ENCODE results near the gene PUM2.

PUM2 gene

DNA sequence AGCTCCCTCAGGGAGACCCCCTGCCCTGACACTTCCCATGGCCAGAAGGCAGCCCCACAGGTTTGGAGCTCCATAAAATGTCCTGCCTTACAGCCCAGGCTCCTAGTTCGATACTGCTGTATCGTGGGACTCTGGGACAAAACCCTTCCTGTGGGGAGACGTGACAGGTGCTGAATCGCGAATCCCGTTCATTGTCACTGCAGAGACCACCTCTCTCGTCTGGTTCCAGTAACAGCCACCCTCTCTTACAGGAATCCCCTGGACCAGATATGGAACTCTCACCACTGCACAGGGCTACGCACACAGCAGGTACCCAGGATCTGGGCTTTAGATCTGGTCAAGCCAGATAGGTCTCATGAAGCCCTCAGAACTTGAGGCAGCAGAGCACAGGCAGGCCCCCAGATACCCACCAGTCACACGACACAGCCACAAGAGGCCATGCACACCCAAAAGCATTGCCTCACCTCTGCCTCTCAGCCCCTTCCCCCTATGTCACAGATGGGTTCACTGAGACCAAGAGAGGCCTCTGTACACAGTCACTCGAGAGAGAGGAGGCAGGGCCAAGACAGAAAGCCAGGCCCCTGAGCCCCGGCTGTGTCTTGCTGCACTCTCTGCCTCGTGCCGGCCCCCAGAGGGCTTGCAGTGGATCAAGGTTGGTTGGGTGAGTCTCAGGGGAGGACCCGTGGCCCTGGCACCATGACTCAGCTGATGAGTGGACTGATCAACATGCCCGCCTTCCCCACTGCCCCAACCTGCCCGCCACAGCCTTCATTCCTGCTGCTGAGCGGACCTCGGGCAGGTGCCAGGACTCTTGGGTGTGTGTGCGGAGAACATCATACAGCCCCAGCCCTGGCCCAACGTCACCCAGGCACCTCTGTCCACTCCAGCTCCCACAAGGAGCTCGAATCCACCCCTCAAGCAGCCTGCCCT, 133.3 kb downstream of the PUM2 start:
- peak; percentile 56 for DNase-seq (ENCODE audit: low read depth)

DNA sequence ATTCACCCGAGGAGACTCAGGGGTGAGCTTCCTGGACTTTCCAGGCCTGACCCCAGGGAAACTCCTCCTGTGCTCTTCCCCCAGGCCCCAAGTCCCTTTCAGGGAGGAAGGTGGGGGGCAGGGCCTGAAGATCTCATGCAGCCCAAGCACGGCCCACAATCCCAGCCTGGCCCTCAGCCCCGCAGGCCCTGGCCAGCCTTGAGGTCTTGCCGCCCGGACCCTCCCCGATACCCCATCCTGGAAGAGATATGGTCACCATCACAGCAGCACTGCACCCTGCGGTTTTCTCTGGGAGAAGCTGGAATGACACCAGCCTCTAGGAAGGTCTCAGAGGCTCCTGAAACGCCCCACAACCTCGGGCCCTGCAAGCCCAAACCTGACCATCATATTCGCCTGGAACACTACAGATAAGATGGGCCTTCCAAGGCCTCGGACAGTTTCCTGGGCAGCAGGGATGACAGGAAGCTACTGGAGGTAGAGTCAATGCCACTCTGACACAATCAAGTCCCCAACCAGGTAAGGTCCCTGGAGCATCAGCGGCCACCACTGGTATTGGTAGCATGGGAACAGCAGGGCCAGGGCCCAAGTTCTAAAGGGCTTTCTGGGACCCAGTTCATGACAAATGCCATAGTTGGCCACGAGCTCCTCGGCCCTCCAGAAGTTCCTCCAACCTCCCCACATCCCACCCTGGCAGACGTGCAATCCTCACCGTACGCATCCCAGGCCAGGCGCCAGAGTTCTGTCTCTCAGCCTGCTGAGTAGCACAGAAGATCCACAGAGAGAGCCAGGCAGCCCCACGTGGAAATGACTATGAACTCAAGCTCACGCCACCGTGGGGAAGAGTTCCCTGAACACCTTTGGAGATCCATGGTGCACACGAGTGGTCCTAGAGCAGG, 134.3 kb downstream of the PUM2 start:
- DNase-seq (ENCODE audit: low read depth), result no peak

DNA sequence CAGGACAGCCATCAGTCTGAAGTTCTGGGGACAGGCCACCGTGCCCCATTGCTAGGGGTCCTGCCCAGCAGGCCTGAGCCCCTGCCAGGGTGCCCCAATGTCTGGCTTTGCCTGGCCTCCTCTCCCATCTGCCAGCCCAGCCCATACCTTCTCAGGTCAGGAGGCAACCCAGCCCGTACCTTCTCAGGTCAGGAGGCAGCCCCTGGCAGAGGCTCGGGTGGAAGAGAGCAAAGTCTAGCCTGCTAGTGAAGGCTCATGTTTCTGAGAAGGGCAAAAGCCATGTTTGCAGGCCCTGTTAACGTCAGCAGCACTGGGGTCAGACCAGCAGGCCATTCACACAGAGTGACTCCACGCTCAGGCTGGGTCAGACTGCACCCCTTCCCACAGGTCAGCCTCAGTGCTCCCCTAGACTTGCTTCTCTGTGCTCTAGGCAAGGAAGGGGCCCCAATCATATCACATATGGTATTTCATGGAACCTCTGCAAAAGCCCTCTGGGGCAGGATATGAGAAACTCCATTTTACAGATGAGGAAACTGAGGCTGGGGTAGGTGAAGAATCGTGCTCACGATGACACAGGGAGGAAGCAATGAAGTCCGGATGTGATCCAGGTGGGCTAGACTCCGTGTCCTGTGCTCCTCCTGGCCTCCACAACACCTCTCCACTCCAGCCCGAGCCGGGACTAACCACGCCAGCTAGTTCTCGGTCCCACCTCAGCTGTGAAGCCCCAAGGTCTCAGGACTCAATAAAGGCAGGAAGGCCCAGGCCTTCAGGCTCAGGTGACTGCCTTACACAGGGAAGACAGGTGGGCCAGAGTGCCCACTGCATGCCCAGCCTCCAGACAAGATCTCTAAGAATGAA, 135.2 kb downstream of the PUM2 start:
- no peak for DNase-seq (ENCODE audit: low read depth)

DNA sequence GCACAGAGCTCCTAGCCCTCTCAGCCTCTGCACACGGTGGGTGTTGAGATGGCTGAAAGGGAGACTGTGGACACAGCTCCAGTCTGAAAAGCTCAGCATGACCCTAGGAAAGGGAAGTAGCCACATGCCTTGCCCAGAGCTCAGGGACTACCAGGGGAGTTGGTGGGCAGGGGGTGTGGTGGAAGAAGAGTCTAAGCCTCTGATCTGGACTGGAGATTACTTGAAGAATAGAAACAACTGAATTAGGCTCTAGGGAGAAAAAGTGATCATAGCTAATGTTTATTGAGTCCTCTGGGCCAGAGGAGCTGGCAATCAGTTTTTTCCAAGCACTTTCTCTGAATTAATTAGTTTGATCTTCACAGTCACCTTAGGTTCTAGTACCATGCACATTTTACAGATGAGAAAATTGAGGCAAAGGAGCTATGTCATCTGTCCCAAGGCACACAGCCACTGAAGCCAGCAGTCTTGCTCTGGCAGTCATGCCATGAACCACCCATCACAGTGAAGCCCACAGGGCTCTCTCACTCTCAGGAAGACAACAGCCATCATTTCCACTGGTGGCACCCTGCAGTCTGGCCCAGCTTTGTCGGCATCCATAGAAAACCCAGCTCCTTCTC, 136.0 kb downstream of the PUM2 start:
- DNase-seq (ENCODE audit: low read depth), result no peak

DNA sequence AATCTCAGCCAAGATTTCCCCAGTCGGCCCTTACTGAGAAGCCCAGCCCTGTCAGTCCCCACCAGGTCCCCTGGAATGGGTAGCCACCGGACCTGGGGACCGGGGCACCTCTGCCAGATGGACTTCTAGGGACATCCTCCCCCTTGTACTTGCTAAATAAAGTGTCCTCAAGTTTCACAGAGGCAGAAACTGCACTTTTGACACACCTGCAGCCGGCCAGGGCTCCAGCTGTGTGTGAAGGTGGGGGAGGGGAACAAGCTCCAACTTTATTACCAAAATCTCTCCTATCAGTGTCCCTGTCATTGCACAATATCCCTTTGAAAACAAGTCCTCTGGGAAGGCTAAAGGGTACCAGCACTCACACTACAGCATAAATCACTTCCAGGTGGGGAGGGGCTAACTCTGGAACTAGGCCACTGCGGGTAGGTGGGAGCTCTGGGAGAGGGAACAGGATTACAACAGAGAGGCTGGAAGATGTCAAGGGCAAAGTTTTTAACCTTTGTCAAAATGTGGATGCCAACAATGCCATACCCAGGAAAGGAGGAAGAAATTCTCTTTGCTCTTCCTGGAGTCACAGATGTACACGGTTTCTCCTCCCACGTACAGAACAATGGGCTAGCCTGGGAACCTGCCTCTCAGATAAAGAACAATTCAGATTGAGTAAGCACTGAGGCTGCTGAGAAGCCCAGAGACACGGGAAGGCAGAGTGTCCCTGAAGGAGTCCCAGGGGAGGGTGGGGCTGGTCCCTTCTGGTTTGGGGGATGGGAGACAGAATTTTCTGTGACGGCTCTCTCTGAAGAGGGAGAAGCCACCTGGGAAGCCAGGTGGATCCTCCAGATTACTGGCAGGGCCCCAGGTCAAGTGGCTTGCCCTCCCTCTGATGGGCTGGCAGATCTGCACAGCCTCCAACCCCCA, 136.7 kb downstream of the PUM2 start:
- no peak for DNase-seq (ENCODE audit: low read depth)

DNA sequence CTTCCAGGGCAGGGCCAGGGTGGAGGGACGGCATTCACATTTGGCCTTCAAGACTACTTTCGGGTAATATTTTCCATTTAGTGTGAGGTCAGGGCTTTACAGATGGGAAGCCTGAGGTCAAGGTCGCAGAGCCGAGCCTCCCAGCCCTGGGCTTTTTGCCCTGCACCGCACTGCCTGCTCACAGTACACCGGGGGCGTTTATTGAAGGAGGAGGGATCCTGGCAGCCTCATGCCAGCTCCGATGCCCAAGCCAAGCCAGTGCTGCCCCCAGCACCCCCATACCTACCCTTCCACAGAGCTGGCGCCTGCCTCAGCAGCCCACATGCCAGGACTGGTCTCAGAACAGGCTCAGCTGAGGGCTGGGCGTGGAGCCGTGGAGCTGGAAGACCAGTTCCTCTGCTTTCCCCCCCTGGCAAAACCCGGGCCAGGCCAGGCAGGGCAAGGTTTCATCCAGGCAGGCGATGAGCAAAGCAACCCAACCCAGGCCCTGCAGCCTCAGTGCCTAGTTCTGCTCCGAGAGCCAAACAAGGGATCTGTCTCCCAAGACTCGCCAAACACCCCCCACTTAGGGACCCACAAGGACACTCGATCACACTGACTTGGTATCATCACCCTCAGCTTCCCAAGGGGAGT, 137.7 kb downstream of the PUM2 start:
- DNase-seq (ENCODE audit: low read depth), result no peak

DNA sequence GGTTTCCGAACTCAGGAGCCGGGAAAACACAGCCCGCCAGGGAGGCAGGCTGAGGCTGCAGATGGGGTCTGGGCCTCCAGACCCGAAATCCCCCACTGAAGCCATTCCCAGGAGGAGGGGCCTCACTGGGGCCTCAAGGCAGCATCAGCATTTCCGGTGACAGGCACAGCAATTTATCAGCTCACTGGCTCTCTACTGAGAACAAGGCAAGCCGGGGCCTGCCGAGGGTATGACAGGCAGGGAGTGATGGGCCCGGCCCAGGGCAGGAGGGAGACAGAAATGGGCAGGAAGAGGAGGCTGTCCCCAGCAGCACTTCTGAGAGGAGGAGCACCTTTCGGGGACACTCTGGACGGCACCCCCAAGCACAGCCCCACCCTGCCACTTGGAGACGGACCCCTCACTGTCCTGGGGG, 138.2 kb downstream of the PUM2 start:
- no peak for DNase-seq (ENCODE audit: low read depth)

DNA sequence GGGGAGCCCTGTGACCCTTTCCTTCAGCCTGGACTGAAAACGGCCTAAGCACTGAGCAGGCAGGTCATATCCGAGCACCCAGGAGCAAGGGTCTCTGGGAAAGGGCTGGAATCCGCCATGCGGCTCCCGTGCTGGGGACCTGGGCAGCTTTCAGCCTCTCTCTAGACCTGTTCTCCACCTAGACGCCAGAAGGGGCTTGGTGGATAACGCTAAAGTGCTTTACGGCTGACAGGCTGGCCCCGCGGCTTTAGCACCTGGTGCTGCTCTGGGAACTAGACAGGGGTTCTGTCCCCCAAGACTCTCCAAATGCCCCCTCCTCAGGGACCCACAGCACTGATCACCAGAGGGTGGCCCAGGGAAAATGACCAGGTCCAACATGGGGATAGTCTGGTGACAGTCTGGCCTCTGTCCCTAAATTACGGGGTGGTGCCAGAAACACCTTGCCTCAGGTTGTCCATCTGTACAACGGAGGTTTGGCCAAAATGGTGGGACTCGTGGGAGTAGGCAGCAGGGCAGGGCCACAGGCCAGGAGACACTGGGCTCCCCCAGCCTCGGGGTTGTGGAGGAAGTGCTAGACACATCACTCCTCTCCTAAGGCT, 138.7 kb downstream of the PUM2 start:
- DNase-seq (ENCODE audit: low read depth), result no peak

DNA sequence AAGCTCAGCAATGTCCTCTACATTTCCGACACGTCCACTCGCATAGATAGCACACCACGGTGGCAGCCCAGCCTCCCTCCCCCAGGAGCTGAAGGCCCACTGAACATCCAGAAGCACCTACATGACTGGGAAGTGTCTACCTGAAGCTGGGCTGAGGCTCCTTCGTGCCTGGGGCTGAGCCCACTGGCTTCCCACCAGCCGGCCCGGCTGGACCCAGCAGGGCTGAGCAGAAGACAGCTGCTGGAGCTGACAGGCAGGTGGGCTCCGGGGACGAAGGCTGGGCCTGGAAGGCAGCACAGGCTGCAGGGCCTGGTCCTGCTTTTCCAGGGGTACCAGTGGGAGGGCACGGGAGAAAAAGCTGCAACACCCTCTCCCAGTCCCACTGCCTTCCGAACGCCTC, 139.2 kb downstream of the PUM2 start:
- no peak for DNase-seq (ENCODE audit: low read depth)

DNA sequence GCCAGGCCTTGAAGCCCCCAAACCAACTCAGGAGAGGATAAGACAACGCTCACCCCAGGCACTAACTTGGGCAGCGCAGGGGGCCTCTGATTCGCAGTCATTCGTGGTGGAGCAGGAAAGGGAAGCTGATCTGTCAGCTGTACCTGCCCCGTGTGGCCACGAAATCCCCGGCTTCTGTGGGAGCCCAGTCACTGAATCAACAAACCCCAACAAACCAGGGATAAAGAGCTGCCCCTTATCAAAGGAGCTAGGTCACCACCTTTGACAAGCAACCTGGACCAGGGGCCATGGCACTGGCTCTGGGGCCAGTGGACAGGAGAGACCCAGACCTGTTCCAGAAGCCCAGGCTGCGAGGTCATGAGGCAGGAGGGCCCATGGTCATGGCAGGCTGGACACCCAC, 140.2 kb downstream of the PUM2 start:
- DNase-seq (ENCODE audit: low read depth), result no peak

DNA sequence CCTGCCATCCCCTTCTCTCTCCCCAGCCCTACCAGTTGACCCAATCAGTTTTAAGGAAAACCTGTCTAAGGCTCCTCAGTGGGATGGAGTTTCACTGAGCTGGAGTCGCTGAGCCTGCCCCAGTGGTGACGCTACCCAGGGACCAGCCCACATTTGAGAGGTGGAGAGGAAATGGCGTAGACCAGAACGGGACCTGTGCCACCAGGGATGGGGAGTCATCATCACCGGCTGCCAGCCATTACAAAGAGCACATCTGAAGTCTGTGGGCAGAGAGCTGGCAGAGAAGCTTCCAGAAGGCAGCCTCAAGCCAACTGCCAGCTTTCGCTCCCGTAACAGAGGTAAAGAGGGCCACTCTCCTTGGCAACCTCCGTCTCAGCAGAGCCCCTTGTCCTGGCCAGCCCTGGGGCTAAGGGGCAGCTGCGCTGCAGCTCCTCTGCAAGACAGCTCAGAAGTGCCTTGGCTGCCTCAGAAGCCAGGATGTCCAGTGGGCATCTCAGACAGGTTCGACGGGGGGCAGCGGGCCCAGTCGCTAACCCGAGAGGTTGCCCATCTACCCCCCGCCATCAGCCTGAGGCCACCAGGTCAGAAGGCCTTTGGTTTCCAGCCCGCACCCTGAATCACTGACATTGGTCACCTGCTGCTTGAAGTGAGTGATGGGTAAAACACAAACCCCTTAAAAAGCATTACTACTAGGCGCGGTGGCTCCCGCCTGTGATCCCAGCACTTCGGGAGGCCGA, 141.1 kb downstream of the PUM2 start:
- no peak for DNase-seq (ENCODE audit: low read depth)

DNA sequence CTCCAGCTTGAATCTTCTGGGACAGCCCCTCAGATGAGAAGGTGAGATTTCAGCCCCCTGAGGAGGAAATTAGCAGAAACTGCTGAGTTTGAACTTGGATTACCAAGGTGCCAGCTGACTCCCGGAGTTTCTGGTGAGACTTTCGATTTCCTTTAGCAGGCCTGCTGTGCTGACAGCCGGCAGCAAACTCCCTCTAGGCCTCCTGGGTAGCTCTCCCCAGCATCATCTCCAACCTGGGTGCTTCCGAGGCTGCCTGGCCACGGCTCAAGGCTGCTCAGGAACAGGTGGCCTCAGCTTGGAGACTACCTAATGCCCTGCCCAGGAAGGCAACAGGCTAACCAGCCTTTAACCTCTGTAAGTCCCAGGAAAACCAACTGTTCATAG, 142.2 kb downstream of the PUM2 start:
- no peak for DNase-seq (ENCODE audit: low read depth)

DNA sequence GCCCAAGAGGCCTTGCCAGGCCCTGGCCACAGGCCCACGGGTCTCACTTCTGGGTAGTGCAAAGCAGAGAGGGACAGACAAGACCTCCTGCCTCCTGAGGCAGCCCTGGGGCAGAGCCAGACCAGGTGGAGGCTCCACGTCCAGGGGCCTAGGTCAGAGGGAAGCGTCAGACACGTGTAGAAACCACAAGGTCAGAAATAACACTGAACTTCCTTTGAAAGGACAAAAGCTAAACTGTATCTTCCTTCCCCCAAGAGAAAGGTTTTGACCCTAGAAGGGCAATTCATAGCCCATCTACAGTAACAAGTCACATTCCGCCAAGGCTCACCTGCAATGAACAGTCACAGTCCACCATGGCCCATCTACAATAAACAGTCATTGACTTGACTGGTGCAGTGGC, 143.6 kb downstream of the PUM2 start:
- no peak for DNase-seq (ENCODE audit: low read depth)

DNA sequence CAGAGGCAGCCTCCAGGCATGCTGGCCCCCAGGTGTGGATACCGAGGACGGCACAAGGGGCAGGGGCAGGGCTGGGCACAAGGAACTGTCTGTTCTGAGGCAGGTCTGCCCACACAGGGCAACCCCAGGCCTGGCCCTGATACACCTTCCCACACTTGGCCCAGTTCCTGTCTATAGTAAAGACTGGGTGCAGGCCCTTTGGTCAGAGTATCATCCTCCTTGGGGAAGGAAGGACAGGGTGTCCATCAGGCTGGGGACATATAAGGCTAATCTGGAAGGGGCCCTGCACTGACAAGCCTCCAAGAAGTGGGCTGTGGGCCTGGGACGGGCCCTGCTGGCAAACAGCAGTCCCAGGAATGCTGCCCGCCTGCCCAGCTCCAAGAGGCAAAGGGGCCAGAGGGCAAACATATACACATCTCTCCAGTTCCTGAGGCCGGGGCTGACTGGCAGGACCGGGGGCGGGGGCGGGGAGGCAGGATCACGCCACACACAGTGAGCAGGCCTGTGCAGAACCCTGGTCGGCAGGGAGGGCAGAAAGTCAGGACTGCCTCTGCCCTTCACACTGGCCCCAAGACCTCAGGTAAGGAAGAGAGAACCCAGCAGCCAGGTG, 144.6 kb downstream of the PUM2 start:
- DNase-seq (ENCODE audit: low read depth), result no peak

DNA sequence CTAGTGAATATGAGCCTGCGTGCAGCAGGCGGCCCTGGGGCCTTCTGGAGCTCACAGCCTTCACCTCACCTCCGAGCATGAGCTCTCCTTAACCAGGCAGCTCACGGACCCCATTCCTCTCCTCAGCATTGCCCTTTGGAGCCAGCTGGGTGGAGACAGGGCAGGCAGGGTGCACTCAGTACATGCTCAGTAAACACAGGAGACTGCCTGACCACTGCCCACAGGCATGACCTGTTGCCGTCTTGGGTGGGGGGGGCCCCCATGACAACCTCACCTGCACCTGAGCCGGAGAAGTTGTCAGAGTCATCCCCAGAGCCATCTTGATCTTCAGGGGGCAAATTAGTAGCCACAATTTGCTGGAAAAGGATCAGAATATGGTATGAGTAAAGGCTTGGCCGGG, 145.6 kb downstream of the PUM2 start:
- no peak for DNase-seq (ENCODE audit: low read depth)

DNA sequence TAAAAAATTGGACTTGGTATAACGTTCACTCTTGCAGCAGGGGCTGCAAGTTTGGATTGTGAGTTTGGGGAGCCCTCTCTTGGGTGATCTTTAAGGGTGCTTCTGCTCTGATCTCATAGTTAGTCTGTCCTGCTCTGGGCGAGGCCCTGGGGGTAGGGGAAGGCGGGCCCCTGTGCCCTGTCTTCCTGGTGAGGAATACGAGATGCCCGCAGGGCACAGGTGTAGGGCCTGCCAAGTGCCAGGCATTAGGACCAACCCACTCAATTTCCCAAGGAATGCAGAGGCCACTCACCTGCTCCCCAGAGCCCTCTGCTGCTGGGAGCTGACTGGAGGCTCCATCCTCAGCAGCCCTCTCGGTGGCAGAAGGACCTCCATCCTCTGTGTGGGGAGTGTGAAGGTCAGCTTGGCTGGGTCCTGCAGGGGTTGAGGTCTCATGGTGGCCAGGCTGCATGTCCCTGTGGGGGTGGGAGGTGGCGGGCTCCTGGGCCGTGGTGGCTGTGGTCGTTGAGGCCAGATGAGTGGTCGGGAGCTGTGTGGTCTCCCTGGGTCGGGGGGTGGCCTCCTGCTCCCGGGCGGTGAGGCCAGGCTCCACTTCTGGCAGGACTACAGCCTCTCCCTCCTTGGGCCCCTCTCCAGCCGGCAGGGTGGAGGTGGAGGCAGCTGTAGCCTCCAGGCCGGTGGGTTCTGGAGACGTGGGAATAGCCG, 147.0 kb downstream of the PUM2 start:
- DNase-seq (ENCODE audit: low read depth), result no peak

DNA sequence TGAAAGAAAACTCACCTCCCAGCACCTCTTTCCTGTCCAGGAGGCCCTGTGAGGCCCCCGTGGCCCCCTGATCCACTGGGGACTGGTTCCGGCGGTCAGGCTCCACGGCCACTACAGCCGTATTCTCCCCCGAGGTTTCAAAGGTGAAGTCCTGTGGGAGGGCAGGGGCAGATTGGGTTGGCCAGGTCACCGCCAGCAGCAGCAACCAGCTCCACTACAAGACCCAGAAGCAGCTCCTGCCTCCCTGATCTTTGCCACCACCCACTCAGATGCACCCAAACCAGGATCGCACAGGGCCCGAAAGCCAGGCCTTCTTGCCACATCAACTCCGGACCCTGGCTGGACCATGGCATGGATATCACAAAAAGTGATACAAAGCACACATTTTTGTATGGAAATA, 147.6 kb downstream of the PUM2 start:
- no peak for DNase-seq (ENCODE audit: low read depth)

DNA sequence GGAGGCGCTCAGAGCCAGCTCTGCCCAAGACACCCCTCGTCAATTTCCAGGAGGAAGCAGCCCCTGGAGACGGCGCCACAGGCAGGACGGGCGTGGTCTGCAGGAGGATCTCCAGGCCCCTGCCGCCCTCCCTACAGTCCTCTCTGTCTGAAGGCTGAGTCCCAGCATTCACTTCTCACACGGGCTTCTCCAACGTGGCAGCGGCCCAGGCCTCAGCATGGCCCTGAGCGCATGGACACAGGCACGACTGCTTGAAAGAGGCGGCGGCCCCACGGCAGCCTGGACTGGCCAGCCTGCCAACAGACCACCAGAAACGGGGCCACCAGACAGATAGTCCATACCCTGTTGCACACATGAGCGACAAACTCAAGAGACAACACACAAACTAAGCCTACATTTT, 149.0 kb downstream of the PUM2 start:
- DNase-seq (ENCODE audit: low read depth), result no peak
